GM18861 (cell line): ENCODE data around the gene SH3BGRL2.
A peak's percentile ranks its signal among the peaks of the same experiment; 100 is the strongest.
"Not testable (repeated sequence)": the region's sequence is repeated elsewhere in the genome, so short reads cannot be mapped to it uniquely, and the experiment has no call there.

Experiments
- ATAC-seq: cut with Tn5 transposase; IDR thresholded peaks from one replicate; pipeline ENCODE4 v1.9.1; 2021; ENCODE audit not compliant: unreplicated experiment

SH3BGRL2 gene

DNA sequence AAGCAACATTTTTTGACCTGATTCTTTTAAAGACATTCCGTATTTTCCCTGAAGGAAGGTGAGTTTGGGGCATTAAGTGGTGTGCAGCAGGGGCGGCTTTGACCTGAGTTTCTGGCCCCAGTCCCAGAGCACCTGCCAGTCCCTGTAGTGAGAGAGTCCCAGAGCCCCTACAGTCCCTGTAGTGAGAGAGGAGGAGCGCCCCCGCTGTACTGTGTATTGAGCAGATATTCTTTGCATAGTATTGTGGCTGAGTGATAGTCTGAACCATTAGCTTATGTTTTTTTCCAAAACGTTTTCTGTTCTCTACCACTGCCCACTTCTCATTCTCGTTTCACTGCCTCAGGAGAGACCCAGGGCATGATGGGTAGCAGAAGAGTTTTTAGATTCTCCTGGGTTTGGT lies 17.2 kb upstream of the SH3BGRL2 start:
- ATAC-seq: no peak

GRCh38 chr6:79614326-79615305 lies 16.5 kb upstream of the SH3BGRL2 start:
- ATAC-seq: no peak

DNA sequence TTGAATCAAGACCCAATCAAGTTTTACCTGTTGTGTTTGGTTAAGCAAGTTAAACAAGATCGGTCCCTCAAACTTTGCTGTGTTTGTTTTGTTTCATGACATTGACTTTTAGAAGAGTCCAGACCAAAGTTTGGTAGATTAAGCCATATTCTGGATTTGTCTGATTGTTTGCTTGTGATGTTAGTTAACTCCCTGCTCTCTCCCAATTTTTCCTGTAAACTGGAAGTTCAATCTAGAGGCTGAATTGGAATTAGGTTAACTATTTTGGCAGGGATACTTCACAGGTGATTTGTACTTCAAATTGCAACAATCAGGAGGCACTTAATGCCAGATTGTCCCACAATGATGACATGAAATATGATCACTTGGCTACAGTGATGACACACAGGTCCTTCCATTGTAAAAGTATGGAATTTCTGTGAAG lies 13.6 kb upstream of the SH3BGRL2 start:
- no peak for ATAC-seq

GRCh38 chr6:79618425-79618824 lies 12.7 kb upstream of the SH3BGRL2 start:
- not testable (repeated sequence) for ATAC-seq

DNA sequence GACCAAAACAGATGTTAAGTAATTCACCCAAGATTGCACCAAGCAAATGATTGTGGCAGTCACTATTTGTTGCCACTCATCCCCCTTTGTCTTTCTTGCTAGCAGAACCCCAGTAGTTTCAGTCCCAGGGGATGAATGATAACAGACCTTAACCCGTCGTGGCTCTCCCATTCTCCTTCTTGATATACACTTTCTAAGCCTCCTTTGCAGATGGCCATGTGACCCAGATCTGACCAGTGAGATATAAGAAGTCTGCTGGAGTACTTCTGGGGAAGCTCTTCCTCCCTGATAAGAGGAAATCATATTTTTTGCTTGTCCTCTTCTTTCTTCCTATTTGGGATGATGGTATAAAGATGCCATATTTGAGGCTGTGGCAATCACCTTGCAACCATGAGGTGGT lies 9.6 kb upstream of the SH3BGRL2 start:
- no peak for ATAC-seq

DNA sequence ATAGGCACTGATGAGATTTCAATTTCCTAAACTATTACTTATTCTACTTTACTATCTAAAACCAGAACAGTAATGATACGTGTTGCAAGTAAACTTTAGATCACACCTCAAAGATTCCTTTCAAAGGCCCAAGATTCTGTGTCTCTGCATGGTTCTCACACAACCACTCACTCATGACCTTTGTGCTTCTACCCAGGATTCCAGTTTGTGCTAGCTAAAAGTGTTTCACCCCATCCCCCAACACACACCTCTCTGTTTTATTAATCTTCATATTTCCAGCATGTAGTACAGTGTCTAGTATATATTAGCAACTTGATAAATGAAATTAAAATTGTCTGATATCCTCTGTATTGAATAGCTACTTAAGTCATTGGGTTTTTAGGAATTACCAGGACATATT lies 8.8 kb upstream of the SH3BGRL2 start:
- ATAC-seq: no peak

DNA sequence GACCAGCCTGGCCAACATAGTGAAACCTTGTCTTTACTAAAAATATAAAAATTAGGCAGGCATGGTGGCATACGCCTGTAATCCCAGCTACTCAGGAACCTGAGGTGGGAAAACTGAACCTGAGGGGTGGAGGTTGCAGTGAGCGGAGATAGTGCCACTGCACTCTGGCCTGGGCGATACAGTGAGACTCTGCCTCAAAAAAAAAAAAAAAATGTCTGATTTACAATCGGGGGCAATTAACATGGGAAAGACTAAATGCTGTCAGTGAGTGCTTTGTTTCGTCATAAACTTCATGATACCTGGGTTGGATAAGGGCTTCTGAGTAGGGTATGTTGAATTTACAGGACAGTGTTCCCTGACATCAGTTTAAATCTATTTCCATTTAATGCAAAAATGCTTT lies 8.0 kb upstream of the SH3BGRL2 start:
- ATAC-seq: no peak

DNA sequence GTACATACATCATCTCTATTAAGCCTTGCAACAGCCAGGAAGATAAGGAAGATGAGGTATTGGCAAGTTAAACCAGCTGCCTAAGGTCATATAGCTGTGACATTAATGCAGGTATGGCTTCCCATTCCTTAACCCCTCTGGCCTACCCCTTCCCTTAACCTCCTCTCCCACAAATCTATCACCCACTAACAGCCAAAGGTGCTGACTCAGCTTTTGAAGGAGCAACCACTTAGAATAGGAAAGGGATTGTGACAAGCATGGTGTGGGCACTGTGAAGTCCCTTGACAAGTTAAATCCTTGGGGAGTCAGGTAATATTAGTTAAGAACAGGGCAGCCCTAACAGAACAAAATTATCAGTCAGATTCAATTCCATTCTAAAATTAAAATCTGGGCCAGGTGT lies 5.4 kb upstream of the SH3BGRL2 start:
- ATAC-seq: no peak

GRCh38 chr6:79626811-79627210 lies 4.3 kb upstream of the SH3BGRL2 start:
- no peak for ATAC-seq

- ATAC-seq: no peak
These were observed 3.7 kb upstream of the SH3BGRL2 start for GRCh38 chr6:79627422-79627821.

DNA sequence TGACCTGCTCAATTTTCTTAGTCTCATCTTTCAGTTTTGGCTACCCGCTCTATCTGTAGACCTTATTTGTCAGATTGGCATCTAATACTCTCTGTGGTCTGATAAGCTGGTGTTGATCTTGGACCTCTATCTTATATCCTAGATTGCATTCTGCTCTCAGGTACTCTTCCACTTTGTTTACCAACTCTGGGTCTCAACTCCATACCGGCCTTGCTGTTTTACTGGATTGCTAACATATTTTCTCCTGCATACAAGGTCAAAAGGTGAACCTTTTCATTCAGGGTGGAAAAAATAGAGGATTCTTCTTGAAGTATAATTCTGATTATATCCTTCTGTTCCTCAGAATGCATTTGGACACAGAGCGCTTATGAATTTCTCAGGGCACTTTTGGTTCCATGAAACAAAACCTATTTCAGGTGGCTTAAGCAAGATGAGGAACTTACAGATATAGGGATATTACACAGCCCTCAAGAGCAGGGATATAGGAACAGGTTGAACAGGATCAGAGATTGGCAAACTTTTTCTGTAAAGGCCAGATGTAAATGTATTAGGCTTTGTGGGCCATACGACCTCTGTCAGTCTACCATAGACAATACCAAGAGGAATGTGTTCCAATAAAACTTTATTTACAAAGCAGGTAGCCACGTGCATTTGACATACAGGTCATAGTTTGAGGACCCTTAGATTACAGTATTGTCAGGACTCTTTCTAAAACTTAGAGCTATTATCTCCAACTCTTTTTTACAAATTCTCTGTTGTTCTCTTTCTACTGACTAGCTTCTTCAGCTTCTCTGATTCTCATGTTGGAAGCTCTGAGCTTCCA lies 2.5 kb upstream of the SH3BGRL2 start:
- no peak for ATAC-seq

- no peak for ATAC-seq
These were observed 698 bp upstream of the SH3BGRL2 start for GRCh38 chr6:79630380-79630882.

DNA sequence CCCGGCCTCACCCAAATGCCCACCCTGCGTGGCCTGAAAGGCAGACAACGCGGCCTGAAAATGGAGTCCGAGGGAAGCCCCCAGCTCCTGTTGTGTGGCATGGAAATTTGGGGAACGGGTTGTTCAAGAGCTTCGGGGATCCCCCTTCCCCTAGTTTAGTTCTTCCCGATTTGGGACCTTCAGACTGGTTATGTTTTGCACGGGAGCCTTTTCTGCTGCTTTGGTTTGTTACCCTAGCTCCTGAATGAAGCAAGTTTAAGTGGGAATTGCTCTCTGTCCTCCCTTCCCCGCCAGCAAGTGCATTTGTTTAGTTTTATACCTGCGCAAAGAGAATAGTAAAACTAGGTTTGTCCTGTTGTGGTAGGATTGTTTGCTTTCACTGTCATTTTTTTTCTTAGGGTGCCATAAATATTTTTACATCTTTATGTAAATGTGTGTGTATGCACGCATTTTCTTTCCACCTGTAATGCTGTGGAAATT lies 604 bp downstream of the SH3BGRL2 start:
- ATAC-seq: no peak

GRCh38 chr6:79632580-79632979 lies 1.5 kb downstream of the SH3BGRL2 start:
- no peak for ATAC-seq

GRCh38 chr6:79634491-79635231 lies 3.5 kb downstream of the SH3BGRL2 start:
- no peak for ATAC-seq

DNA sequence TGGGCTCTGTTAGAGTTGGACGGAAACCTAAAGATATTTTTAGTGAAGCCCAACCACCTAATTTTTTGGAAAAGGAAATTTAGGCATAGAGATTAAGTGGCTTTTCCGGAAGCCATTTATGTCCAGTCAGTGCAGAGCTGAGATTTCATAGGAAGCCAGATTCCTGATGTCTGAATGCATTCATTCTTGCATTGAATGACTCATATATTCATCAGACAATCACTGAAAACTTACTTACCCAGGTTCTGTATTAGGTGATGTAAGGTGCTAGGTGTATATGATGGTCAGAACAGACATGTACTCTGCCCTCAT lies 4.1 kb downstream of the SH3BGRL2 start:
- ATAC-seq: no peak

DNA sequence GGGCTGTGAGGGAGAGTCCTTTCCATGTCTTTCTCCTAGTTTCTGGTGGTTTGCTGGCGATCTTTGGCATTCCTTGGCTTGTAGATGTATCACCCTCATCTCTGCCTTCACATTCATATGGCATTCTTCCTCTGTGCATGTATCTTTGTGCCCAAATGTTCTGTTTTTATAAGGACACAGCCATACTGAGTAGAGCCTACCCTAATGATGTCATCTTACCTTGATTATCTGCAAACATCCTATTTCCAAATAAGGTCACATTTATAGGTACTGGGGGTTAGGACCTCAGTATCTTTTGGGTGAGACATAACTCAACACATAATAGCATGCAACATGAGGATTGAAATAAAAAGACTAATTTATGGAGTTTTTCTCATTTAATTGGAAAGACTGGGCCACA lies 5.5 kb downstream of the SH3BGRL2 start:
- ATAC-seq: no peak

DNA sequence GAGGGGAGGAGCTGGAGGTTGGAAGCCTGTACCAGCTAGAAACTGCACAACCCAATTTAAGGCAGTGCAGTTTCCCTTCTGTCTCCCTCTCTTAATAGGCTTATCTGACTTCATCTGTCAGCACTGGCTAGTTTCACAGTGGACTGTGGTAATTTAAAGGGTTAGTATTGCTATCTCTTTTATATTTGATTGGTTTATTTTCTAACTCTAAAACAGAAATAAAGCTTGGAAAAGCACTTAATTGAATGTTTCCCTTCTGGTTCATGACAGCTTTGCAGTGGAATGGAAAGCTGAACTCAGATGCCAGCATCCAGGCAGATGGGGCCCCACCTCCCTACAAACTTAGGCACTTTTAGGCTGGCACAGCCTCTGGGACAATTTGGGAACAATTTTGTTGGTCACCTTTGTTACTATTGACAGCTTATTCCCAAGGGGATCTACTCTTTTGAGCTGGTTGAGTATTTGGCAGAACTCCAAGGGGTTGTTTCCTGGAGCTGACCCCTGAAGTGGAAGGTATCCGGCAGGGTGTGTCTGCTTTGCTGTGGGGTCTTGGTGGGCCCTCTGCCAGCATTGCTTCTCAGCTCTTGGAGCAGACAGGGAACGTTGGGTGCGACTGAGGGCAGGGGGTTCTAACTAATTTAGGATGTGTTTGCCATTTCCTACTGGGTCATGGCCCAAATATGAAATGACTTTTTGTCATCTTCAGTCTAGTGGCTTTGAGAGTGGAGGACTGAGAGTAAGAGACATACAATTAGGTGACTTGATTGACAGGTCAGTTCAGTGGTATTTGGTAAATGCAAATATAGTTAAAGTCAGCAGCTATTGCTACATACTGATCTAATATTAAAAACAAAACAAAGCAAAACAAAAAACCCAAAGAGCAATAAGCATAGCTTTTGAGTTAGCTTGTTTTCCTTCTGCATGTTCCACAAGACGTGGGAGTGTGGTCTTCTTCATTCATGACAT lies 9.3 kb downstream of the SH3BGRL2 start:
- no peak for ATAC-seq

GRCh38 chr6:79646006-79646405 lies 14.9 kb downstream of the SH3BGRL2 start:
- ATAC-seq: peak; percentile 52

DNA sequence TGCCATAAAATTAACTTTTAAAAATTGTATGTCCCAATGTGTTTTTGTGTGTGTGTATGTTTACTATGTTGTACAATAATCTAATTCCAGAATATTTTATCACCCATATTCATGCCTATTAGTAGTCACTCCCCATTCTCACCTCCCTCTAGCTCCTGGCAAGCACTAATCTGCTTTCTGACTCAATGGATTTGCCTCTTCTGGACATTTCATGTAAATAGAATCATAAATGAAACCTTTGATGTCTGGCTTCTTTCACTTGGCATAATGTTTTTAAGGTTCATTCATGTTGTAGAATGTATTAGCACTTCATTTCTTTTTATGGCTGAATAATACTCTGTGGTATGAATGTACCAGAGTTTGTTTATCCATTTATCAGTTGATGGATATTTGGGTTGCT lies 15.4 kb downstream of the SH3BGRL2 start:
- ATAC-seq: no peak
